ENCODE results near the gene MSI2. TPM values are rescaled to one million over a fixed set of nuclear protein-coding genes. Genes with fewer than 3 reads are reported as not detected.

Gene MSI2
- total RNA-seq, 2 donors from 2014 or later: 53.1 to 74.0 TPM

DNA sequence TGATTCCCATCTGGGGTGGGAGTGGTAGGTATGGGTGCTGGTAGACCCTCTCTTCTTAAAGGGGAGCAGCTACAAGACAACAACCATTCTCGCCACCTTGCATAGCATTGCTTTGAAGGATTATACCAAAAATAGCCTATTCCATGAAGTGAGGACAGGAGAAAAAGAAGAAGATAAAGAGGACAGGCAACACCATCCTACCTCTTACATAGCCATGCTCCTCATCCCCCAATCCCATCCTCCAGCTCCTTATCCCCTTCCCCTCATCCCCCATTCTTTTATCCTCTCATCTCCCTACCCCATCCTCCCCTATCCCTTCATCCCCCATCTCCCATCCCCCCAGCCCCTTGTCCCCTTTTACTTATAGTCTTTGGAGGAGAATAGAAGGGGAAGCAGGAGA, 459.7 kb downstream of the MSI2 start:
- 97% methylated on average over 1 of the region's 1 CpG for WGBS
- Histone ChIP-seq H3K27ac (no peak overlapping the region), H3K4me1 (replicated peaks) (no peaks in the 10 kb centered on the region), H3K9me3 (no peaks in the 10 kb centered on the region), H3K27me3 (replicated peaks; ENCODE audit: insufficient read depth) (no peaks in the 10 kb centered on the region), H3K36me3 (no peaks in the 10 kb centered on the region), H3K4me3 (no peak overlapping the region)
- intact Hi-C loops (cut with DNase I): no loop called here
- TF ChIP-seq POLR2AphosphoS5 (IDR thresholded peaks at IDR 0.05) (no peak), CTCF (IDR thresholded peaks at IDR 0.05) (no peak), POLR2A (IDR thresholded peaks at IDR 0.05) (no peak)
- no peak for DNase-seq (ENCODE audit: low spot score)

GRCh38 chr17:57718878-57719277, 462.6 kb downstream of the MSI2 start:
- DNase-seq (ENCODE audit: low spot score): no peak
- intact Hi-C loops (cut with DNase I): no loop called here

GRCh38 chr17:57720386-57721035, 464.2 kb downstream of the MSI2 start:
- Histone ChIP-seq H3K4me3 (no peak overlapping the region), H3K27me3 (replicated peaks; ENCODE audit: insufficient read depth) (no peaks in the 10 kb centered on the region), H3K36me3 (no peaks in the 10 kb centered on the region), H3K27ac (no peak overlapping the region), H3K9me3 (no peaks in the 10 kb centered on the region), H3K4me1 (replicated peaks) (no peaks in the 10 kb centered on the region)
- intact Hi-C loops (cut with DNase I): no loop called here
- TF ChIP-seq POLR2AphosphoS5 (IDR thresholded peaks at IDR 0.05) (no peak), POLR2A (IDR thresholded peaks at IDR 0.05) (no peak), CTCF (IDR thresholded peaks at IDR 0.05) (no peak)
- 94% methylated on average over 2 of the region's 2 CpGs for WGBS
- DNase-seq (ENCODE audit: low spot score): no peak

More at GRCh38 chr17:57718878-57719277, 462.6 kb downstream of the MSI2 start:
- 78% methylated on average over 8 of the region's 8 CpGs for WGBS
- no peak for TF ChIP-seq CTCF (IDR thresholded peaks at IDR 0.05)
- no peak for TF ChIP-seq POLR2A (IDR thresholded peaks at IDR 0.05)
- no peak for TF ChIP-seq POLR2AphosphoS5 (IDR thresholded peaks at IDR 0.05)
- no peaks in the 10 kb centered on the region for H3K9me3 ChIP-seq
- H3K4me3 ChIP-seq: no peak overlapping the region
- H3K27ac ChIP-seq: no peak overlapping the region
- no peaks in the 10 kb centered on the region for H3K4me1 ChIP-seq (replicated peaks)
- no peaks in the 10 kb centered on the region for H3K27me3 ChIP-seq (replicated peaks; ENCODE audit: insufficient read depth)
- no peaks in the 10 kb centered on the region for H3K36me3 ChIP-seq

DNA sequence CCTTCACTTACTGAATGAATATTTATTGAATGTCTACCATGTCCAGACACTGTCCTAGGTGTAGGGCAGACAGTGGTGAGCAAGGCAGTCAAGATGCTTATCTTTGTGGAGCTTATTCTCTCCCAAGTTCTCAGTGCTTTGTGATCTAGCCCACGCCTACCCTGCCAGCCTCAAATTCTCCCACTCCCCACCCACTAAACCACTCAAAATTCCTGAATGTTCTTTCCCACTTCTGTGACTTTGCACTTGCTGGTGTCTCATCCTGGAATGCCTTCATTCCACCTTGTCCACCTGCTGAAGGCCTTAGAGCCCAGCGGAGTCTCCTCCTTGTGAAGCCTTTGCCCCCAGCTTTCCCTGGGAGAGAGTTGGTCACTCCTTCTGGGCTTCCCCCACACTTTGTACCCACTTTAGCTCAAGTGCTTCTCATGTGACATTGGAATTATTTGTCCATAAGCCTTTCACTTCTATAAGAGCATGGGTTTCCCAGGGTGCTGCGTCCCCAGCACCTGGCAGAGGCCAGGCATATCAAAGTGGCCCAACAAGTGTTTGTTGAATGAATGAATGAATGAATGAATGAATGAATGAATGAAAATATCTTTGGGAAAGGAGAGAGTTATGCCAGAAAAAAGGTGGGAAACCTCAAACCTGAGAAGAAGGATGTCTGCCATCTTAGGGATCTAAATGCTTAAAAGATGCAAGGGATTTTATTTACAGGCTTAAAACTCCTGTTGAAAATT, 465.8 kb downstream of the MSI2 start:
- no peak for DNase-seq (ENCODE audit: low spot score)
- H3K4me1 ChIP-seq (replicated peaks): no peaks in the 10 kb centered on the region
- 92% methylated on average over 3 of the region's 3 CpGs for WGBS
- no peaks in the 10 kb centered on the region for H3K9me3 ChIP-seq
- H3K27me3 ChIP-seq (replicated peaks; ENCODE audit: insufficient read depth): no peaks in the 10 kb centered on the region
- no peaks in the 10 kb centered on the region for H3K36me3 ChIP-seq
- H3K4me3 ChIP-seq: no peak overlapping the region
- no peak for TF ChIP-seq POLR2AphosphoS5 (IDR thresholded peaks at IDR 0.05)
- TF ChIP-seq CTCF (IDR thresholded peaks at IDR 0.05): no peak
- TF ChIP-seq POLR2A (IDR thresholded peaks at IDR 0.05): no peak
- intact Hi-C loops (cut with DNase I): no loop called here
- no peak overlapping the region for H3K27ac ChIP-seq

- intact Hi-C loops (cut with DNase I): no loop called here
- Histone ChIP-seq H3K27me3 (replicated peaks; ENCODE audit: insufficient read depth) (no peaks in the 10 kb centered on the region), H3K27ac (no peak overlapping the region), H3K4me1 (replicated peaks) (no peaks in the 10 kb centered on the region), H3K4me3 (no peak overlapping the region), H3K9me3 (no peaks in the 10 kb centered on the region), H3K36me3 (no peaks in the 10 kb centered on the region)
- 89% methylated on average over 7 of the region's 7 CpGs for WGBS
- TF ChIP-seq CTCF (IDR thresholded peaks at IDR 0.05) (no peak), POLR2AphosphoS5 (IDR thresholded peaks at IDR 0.05) (no peak), POLR2A (IDR thresholded peaks at IDR 0.05) (no peak)
- DNase-seq (ENCODE audit: low spot score): no peak
Observed at GRCh38 chr17:57722704-57723043, 466.4 kb downstream of the MSI2 start.
